ENCODE data around the gene CEP112.

CEP112 gene

DNA sequence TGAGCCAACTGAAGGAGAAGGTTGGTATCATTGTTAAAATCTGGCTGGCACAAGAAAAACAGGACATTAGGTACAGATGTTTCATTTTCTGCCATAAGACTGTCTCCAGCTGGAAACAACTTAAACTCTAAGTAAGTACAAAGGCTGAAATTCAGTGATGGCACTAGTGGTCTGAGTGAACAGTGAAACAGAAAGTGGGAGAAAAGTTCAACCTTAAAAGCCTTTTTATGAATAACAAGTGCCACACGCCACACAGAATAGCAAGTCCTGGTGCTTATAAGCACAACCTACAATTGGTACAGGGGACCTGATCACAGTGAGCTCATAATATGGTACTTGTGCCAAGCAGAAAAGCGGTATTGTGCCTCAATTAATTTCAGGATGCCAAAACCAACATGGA lies 56.7 kb downstream of the CEP112 start:
- TF ChIP-seq CTCF (IDR thresholded peaks at IDR 0.05; ENCODE audit: low read depth, low read length) (no peak), POLR2A (IDR thresholded peaks at IDR 0.05; ENCODE audit: extremely low read depth, insufficient read length) (no peak), MYC (IDR thresholded peaks at IDR 0.05; ENCODE audit: low read depth, low read length) (no peak)
- H3K4me3 ChIP-seq (ENCODE audit: low read depth, low read length) = no peak overlapping the region
- DNase-seq (ENCODE audit: low read depth) = no peak

DNA sequence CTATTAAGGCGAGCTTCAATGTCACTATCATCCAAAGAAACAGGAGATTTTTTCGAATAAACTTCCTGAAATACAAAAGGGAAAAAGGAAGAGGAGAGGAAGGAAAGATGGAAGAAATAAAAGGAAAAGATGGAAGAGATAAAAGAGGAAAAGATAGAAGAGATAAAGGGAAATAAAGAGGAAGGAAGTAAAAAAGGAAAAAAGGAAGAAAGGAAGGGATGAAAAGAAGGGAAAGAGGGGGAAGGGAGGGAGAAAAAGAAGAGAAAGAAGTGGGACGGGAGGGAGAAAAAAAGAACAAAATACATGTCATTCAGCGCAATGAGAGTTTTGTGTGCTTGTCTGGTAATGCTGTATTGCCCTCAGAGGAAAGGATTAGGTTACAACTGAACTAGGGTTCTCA lies 62.2 kb downstream of the CEP112 start:
- H3K4me3 ChIP-seq (ENCODE audit: low read depth, low read length) = no peak overlapping the region
- DNase-seq (ENCODE audit: low read depth) = no peak
- TF ChIP-seq, protein P1, sequence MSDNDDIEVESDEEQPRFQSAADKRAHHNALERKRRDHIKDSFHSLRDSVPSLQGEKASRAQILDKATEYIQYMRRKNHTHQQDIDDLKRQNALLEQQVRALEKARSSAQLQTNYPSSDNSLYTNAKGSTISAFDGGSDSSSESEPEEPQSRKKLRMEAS (IDR thresholded peaks at IDR 0.05; ENCODE audit: low read depth, low read length) = no peak
- TF ChIP-seq POLR2A (IDR thresholded peaks at IDR 0.05; ENCODE audit: extremely low read depth, insufficient read length) (no peak), CTCF (IDR thresholded peaks at IDR 0.05; ENCODE audit: low read depth, low read length) (no peak), MYC (IDR thresholded peaks at IDR 0.05; ENCODE audit: low read depth, low read length) (no peak)

- H3K4me3 ChIP-seq (ENCODE audit: low read depth, low read length) = no peak overlapping the region
- TF ChIP-seq POLR2A (IDR thresholded peaks at IDR 0.05; ENCODE audit: extremely low read depth, insufficient read length) = no peak
- no peak for TF ChIP-seq MYC (IDR thresholded peaks at IDR 0.05; ENCODE audit: low read depth, low read length)
- no peak for TF ChIP-seq CTCF (IDR thresholded peaks at IDR 0.05; ENCODE audit: low read depth, low read length)
- TF ChIP-seq, protein P1 (IDR thresholded peaks at IDR 0.05; ENCODE audit: low read depth, low read length) = no peak
- DNase-seq (ENCODE audit: low read depth) = no peak
These were observed 65.7 kb downstream of the CEP112 start for GRCh38 chr17:66126231-66126630.

DNA sequence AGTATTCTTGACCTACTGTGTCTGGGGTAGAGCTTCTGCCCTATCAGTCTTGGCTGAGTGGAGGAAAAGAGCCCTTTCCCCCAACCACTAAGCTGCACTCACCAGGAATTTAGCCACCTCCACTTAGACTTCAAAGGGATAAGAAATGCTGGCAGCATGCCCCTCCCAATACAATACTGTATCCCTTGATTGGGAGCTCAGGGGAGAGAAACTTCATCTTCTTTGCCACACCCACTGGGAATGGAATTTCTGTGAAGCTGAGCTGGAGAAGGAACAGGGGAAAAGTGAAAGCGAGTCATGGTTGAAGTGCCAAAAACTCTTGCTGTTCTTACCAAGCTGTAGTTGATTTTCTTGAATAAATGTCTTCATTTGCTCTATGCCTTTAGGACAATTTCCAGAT lies 68.8 kb downstream of the CEP112 start:
- no peak for DNase-seq (ENCODE audit: low read depth)
- no peak for TF ChIP-seq POLR2A (IDR thresholded peaks at IDR 0.05; ENCODE audit: extremely low read depth, insufficient read length)
- TF ChIP-seq, protein P1 (IDR thresholded peaks at IDR 0.05; ENCODE audit: low read depth, low read length) = no peak
- TF ChIP-seq CTCF (IDR thresholded peaks at IDR 0.05; ENCODE audit: low read depth, low read length) = no peak
- TF ChIP-seq MYC (IDR thresholded peaks at IDR 0.05; ENCODE audit: low read depth, low read length) = no peak
- H3K4me3 ChIP-seq (ENCODE audit: low read depth, low read length) = no peak overlapping the region

- no peak for DNase-seq (ENCODE audit: low read depth)
- TF ChIP-seq, protein P1 (IDR thresholded peaks at IDR 0.05; ENCODE audit: low read depth, low read length) = no peak
- TF ChIP-seq MYC (IDR thresholded peaks at IDR 0.05; ENCODE audit: low read depth, low read length) = no peak
- TF ChIP-seq CTCF (IDR thresholded peaks at IDR 0.05; ENCODE audit: low read depth, low read length) = no peak
- no peak for TF ChIP-seq POLR2A (IDR thresholded peaks at IDR 0.05; ENCODE audit: extremely low read depth, insufficient read length)
- H3K4me3 ChIP-seq (ENCODE audit: low read depth, low read length) = no peak overlapping the region
These were observed 76.7 kb downstream of the CEP112 start for GRCh38 chr17:66115246-66115645.

- no peak for DNase-seq (ENCODE audit: low read depth)
- no peak overlapping the region for H3K4me3 ChIP-seq (ENCODE audit: low read depth, low read length)
- TF ChIP-seq, protein P1 (IDR thresholded peaks at IDR 0.05; ENCODE audit: low read depth, low read length) = no peak
- TF ChIP-seq POLR2A (IDR thresholded peaks at IDR 0.05; ENCODE audit: extremely low read depth, insufficient read length) (no peak), CTCF (IDR thresholded peaks at IDR 0.05; ENCODE audit: low read depth, low read length) (no peak), MYC (IDR thresholded peaks at IDR 0.05; ENCODE audit: low read depth, low read length) (no peak)
These were observed 77.3 kb downstream of the CEP112 start for GRCh38 chr17:66114609-66115008.

All from NB4 (cell line).